ENCODE results near the gene MYO1D. TPM values are rescaled to one million over a fixed set of nuclear protein-coding genes. Genes with fewer than 3 reads are reported as not detected.
A peak's percentile ranks its signal among the peaks of the same experiment; 100 is the strongest.

MYO1D gene
- total RNA-seq, 1 donor from 2014 or later, result 36.9 TPM

- TF ChIP-seq CTCF (IDR thresholded peaks at IDR 0.05; ENCODE audit: unreplicated experiment), result no peak
- Mint-ChIP-seq H3K36me3 (ENCODE audit: insufficient read depth) (peaks cover 2% of the 10 kb centered on the region), H3K27ac (no peak overlapping the region), H3K4me3 (ENCODE audit: low read depth) (no peak overlapping the region), H3K4me1 (ENCODE audit: low read depth) (no peaks in the 10 kb centered on the region), H3K9me3 (ENCODE audit: low read depth) (no peaks in the 10 kb centered on the region), H3K27me3 (no peaks in the 10 kb centered on the region)
- DNase-seq (ENCODE audit: low spot score, unreplicated experiment), result no peak
Measured at GRCh38 chr17:32591405-32591804, 285.5 kb downstream of the MYO1D start.

- no peaks in the 10 kb centered on the region for H3K4me1 Mint-ChIP-seq (ENCODE audit: low read depth)
- no peak for TF ChIP-seq CTCF (IDR thresholded peaks at IDR 0.05; ENCODE audit: unreplicated experiment)
Measured at GRCh38 chr17:32590974-32591373, 285.9 kb downstream of the MYO1D start.

GRCh38 chr17:32588982-32589381 is 287.9 kb downstream of the MYO1D start:
- no peaks in the 10 kb centered on the region for H3K9me3 Mint-ChIP-seq (ENCODE audit: low read depth)
- no peak for DNase-seq (ENCODE audit: low spot score, unreplicated experiment)
- peak; percentile 48 for TF ChIP-seq CTCF (IDR thresholded peaks at IDR 0.05; ENCODE audit: unreplicated experiment)
- no peak overlapping the region for H3K4me3 Mint-ChIP-seq (ENCODE audit: low read depth)
- no peaks in the 10 kb centered on the region for H3K4me1 Mint-ChIP-seq (ENCODE audit: low read depth)
- peaks cover 3% of the 10 kb centered on the region for H3K36me3 Mint-ChIP-seq (ENCODE audit: insufficient read depth)
- no peaks in the 10 kb centered on the region for H3K27me3 Mint-ChIP-seq
- H3K27ac Mint-ChIP-seq, result no peak overlapping the region

More at GRCh38 chr17:32590974-32591373, 285.9 kb downstream of the MYO1D start:
- Mint-ChIP-seq H3K27ac (peak overlapping the region; percentile 31), H3K4me3 (ENCODE audit: low read depth) (no peak overlapping the region), H3K9me3 (ENCODE audit: low read depth) (no peaks in the 10 kb centered on the region), H3K27me3 (no peaks in the 10 kb centered on the region), H3K36me3 (ENCODE audit: insufficient read depth) (peaks cover 2% of the 10 kb centered on the region)
- no peak for DNase-seq (ENCODE audit: low spot score, unreplicated experiment)

GRCh38 chr17:32588135-32588534 is 288.8 kb downstream of the MYO1D start:
- H3K4me1 Mint-ChIP-seq (ENCODE audit: low read depth), result no peaks in the 10 kb centered on the region
- no peak for TF ChIP-seq CTCF (IDR thresholded peaks at IDR 0.05; ENCODE audit: unreplicated experiment)
- peaks cover 5% of the 10 kb centered on the region for H3K9me3 Mint-ChIP-seq (ENCODE audit: low read depth)
- no peak overlapping the region for H3K4me3 Mint-ChIP-seq (ENCODE audit: low read depth)
- H3K27me3 Mint-ChIP-seq, result no peaks in the 10 kb centered on the region
- no peak overlapping the region for H3K27ac Mint-ChIP-seq
- H3K36me3 Mint-ChIP-seq (ENCODE audit: insufficient read depth), result peaks cover 6% of the 10 kb centered on the region
- no peak for DNase-seq (ENCODE audit: low spot score, unreplicated experiment)

GRCh38 chr17:32586666-32587065 is 290.3 kb downstream of the MYO1D start:
- peaks cover 12% of the 10 kb centered on the region for H3K9me3 Mint-ChIP-seq (ENCODE audit: low read depth)
- no peak overlapping the region for H3K27ac Mint-ChIP-seq
- no peak for TF ChIP-seq CTCF (IDR thresholded peaks at IDR 0.05; ENCODE audit: unreplicated experiment)
- peaks cover 11% of the 10 kb centered on the region for H3K36me3 Mint-ChIP-seq (ENCODE audit: insufficient read depth)
- H3K4me1 Mint-ChIP-seq (ENCODE audit: low read depth), result no peaks in the 10 kb centered on the region
- H3K4me3 Mint-ChIP-seq (ENCODE audit: low read depth), result no peak overlapping the region
- no peaks in the 10 kb centered on the region for H3K27me3 Mint-ChIP-seq
- no peak for DNase-seq (ENCODE audit: low spot score, unreplicated experiment)

All from progenitor cell of endocrine pancreas (in vitro differentiated cells).